ENCODE results near the gene BSCL2. TPM values are rescaled to one million over a fixed set of nuclear protein-coding genes. Genes with fewer than 3 reads are reported as not detected.
"Not testable (repeated sequence)": the region's sequence is repeated elsewhere in the genome, so short reads cannot be mapped to it uniquely, and the experiment has no call there.

Gene BSCL2
- total RNA-seq, 2 donors from 2014 or later = 16.8 to 26.7 TPM

- intact Hi-C loops (cut with DNase I) = no loop called here
- no peak for DNase-seq
Measured at GRCh38 chr11:62667460-62667859, 39.8 kb downstream of the BSCL2 start.

GRCh38 chr11:62666259-62666926 is 40.8 kb downstream of the BSCL2 start:
- ATAC-seq (no peak), DNase-seq (no peak)
- intact Hi-C loops (cut with DNase I) = no loop called here

More at GRCh38 chr11:62667460-62667859, 39.8 kb downstream of the BSCL2 start:
- no peak for ATAC-seq

GRCh38 chr11:62665599-62666258 is 41.5 kb downstream of the BSCL2 start:
- intact Hi-C loops (cut with DNase I) = no loop called here
- ATAC-seq = peak; percentile 51 to 52
- DNase-seq = peak; percentile 57

GRCh38 chr11:62665075-62665598 is 42.1 kb downstream of the BSCL2 start, which contains the start of the genes C11orf98 and CSKMT:
TSS of gene C11orf98 (minus strand) at chr11:62665210. CDS start at chr11:62665169, 41 bp downstream.
TSS of gene CSKMT (plus strand) at chr11:62665312. CDS start at chr11:62665880, 568 bp downstream.
- peak; percentile 97 to 98 for ATAC-seq
- intact Hi-C loops (cut with DNase I) = no loop called here
- peak; percentile 95 for DNase-seq

- ATAC-seq (peak; percentile 41 to 54), DNase-seq (no peak)
- intact Hi-C loops (cut with DNase I) = no loop called here
Measured at GRCh38 chr11:62664405-62665074, 42.7 kb downstream of the BSCL2 start.

GRCh38 chr11:62656796-62657429 is 50.3 kb downstream of the BSCL2 start:
- DNase-seq (no peak), ATAC-seq (no peak)
- intact Hi-C loops (cut with DNase I) = no loop called here

- DNase-seq (no peak), ATAC-seq (no peak)
- intact Hi-C loops (cut with DNase I) = no loop called here
Measured at GRCh38 chr11:62654297-62654696, 52.9 kb downstream of the BSCL2 start.

- intact Hi-C loops (cut with DNase I) = no loop called here
- ATAC-seq = no peak
- DNase-seq = no peak
Measured at GRCh38 chr11:62652161-62653006, 54.8 kb downstream of the BSCL2 start.

GRCh38 chr11:62650283-62650682 is 56.9 kb downstream of the BSCL2 start:
- ATAC-seq; DNase-seq; intact Hi-C loops (cut with DNase I): not testable (repeated sequence)

GRCh38 chr11:62649486-62649885 is 57.7 kb downstream of the BSCL2 start:
- no peak for ATAC-seq
- intact Hi-C loops (cut with DNase I) = no loop called here
- DNase-seq = no peak

- ATAC-seq = no peak
- DNase-seq = no peak
- intact Hi-C loops (cut with DNase I) = no loop called here
Measured at GRCh38 chr11:62648967-62649364, 58.3 kb downstream of the BSCL2 start.

GRCh38 chr11:62648185-62648966 is 58.8 kb downstream of the BSCL2 start:
- DNase-seq (no peak), ATAC-seq (no peak)
- intact Hi-C loops (cut with DNase I) = no loop called here

- intact Hi-C loops (cut with DNase I) = no loop called here
- ATAC-seq (no peak), DNase-seq (no peak)
Measured at GRCh38 chr11:62647609-62648005, 59.6 kb downstream of the BSCL2 start.

- DNase-seq = peak; percentile 31
- no peak for ATAC-seq
- intact Hi-C loops (cut with DNase I) = no loop called here
Measured at GRCh38 chr11:62646825-62647608, 60.2 kb downstream of the BSCL2 start.

- DNase-seq (peak; percentile 100), ATAC-seq (peak; percentile 98)
- intact Hi-C loops (cut with DNase I) = no loop called here
Measured at GRCh38 chr11:62645946-62646824, 61.0 kb downstream of the BSCL2 start, which contains the start of gene GANAB. TSS of gene GANAB (minus strand) at chr11:62646613. CDS start at chr11:62646599, 14 bp downstream.

GRCh38 chr11:62645671-62645945 is 61.6 kb downstream of the BSCL2 start:
- DNase-seq (no peak), ATAC-seq (no peak)
- intact Hi-C loops (cut with DNase I) = no loop called here
